Common myeloid progenitor, CD34-positive (primary cell): ENCODE results near the gene TCF7.

Experiments used
- CTCF ChIA-PET: fragments of 350-600 bp; sonication (Branson Sonifier 250); formaldehyde crosslinking; loops from one replicate; lab custom pipeline; 2021; ENCODE audit warnings: antibody characterized with exemption; lab: Charles Lee
- POLR2A ChIA-PET: fragments of 350-600 bp; sonication (Branson Sonifier 250); formaldehyde crosslinking; loops from one replicate; lab custom pipeline; 2021; ENCODE audit warnings: antibody characterized with exemption; lab: Charles Lee
- DNase-seq, 3 donors: peaks; one replicate each; pipeline versions ENCODE4 v3.0.0 to v3.0.0-alpha.2; 2013
- H3K27ac ChIP-seq, 2 experiments: 1 replicate in 1 of 2; 2 replicates in 1 of 2; pipeline ENCODE4 v1.7.0; 2013; ENCODE audit warnings: inconsistent platforms in 2 of 2, low read length in 2 of 2, mild to moderate bottlenecking in 2 of 2, low read depth in 1 of 2, moderate library complexity in 1 of 2; ENCODE audit not compliant: severe bottlenecking in 2 of 2, insufficient read depth in 1 of 2, poor library complexity in 1 of 2
- H3K27me3 ChIP-seq, 5 experiments: replicated peaks in 2 of 5; 1 replicate in 3 of 5; 2 replicates in 2 of 5; pipeline versions ENCODE4 v1.6.1 to v1.7.0; 2013; ENCODE audit warnings: low read length in 4 of 5, mild to moderate bottlenecking in 2 of 5, moderate library complexity in 2 of 5, inconsistent platforms in 1 of 5; ENCODE audit not compliant: insufficient read depth in 5 of 5, control insufficient read depth in 4 of 5
- H3K36me3 ChIP-seq, 4 experiments: 1 replicate in 2 of 4; 2 replicates in 2 of 4; pipeline versions ENCODE4 v1.6.1 to v1.7.0; 2013; ENCODE audit warnings: low read length in 3 of 4, control low read depth in 1 of 4, mild to moderate bottlenecking in 1 of 4; ENCODE audit not compliant: control insufficient read depth in 4 of 4, insufficient read depth in 4 of 4
- H3K4me1 ChIP-seq, 4 experiments: 1 replicate in 3 of 4; 2 replicates in 1 of 4; pipeline versions ENCODE4 v1.6.1 to v1.7.1; 2013; ENCODE audit warnings: low read length in 3 of 4, mild to moderate bottlenecking in 3 of 4, control low read depth in 1 of 4, inconsistent platforms in 1 of 4, moderate library complexity in 1 of 4; ENCODE audit not compliant: control insufficient read depth in 4 of 4, insufficient read depth in 4 of 4; ENCODE audit errors: control extremely low read depth in 1 of 4
- H3K4me3 ChIP-seq, 7 experiments: 1 replicate in 4 of 7; 2 replicates in 3 of 7; pipeline versions ENCODE4 v1.5.1 to v1.7.0; 2013; ENCODE audit warnings: mild to moderate bottlenecking in 7 of 7, low read length in 6 of 7, moderate library complexity in 6 of 7, inconsistent platforms in 2 of 7, low read depth in 2 of 7, control low read depth in 1 of 7; ENCODE audit not compliant: insufficient read depth in 4 of 7, control insufficient read depth in 1 of 7; ENCODE audit errors: extremely low read depth in 1 of 7
- H3K9me3 ChIP-seq, 5 experiments: 1 replicate in 4 of 5; 2 replicates in 1 of 5; pipeline versions ENCODE4 v1.6.1 to v1.7.1; 2013; ENCODE audit warnings: low read length in 4 of 5, mild to moderate bottlenecking in 2 of 5, inconsistent platforms in 1 of 5, low read depth in 1 of 5, moderate library complexity in 1 of 5; ENCODE audit not compliant: control insufficient read depth in 4 of 5, insufficient read depth in 2 of 5; ENCODE audit errors: control extremely low read depth in 1 of 5
- WGBS: methylation state at CpG from one replicate; pipeline ENCODE4 v1.1.5; 2013; ENCODE audit not compliant: insufficient coverage; 5-methylcytosine and 5-hydroxymethylcytosine counted together

Gene TCF7

GRCh38 chr5:134125039-134126015 is 10.8 kb downstream of the TCF7 start:
- no peak for DNase-seq

GRCh38 chr5:134127376-134127861 is 12.9 kb downstream of the TCF7 start:
- DNase-seq = no peak
- Histone ChIP-seq H3K9me3 (no peaks in the 10 kb centered on the region), H3K36me3 (peaks cover 3 to 14% (median 11%) of the 10 kb centered on the region in 4 experiments), H3K4me3 (no peak overlapping the region), H3K4me1 (peaks cover 0 to 14% (median 13%) of the 10 kb centered on the region in 4 experiments), H3K27me3 (no peaks in the 10 kb centered on the region), H3K27ac (no peak overlapping the region)
- WGBS = 88% methylated on average over 14 of the region's 15 CpGs
- ChIA-PET POLR2A (interaction anchor here (1.6 kb wide), 1 partner anchor 13 kb away, joined by 7 read pairs; no protein-coding TSS in a partner anchor), CTCF (interaction anchor here (0.9 to 6.9 kb wide), 4 partner anchors 13 to 87 kb away, joined by 3 to 59 read pairs (median 4); no protein-coding TSS in a partner anchor)

More at GRCh38 chr5:134125039-134126015, 10.8 kb downstream of the TCF7 start:
- WGBS = 94% methylated on average over 13 of the region's 14 CpGs
- Histone ChIP-seq H3K9me3 (no peaks in the 10 kb centered on the region), H3K4me1 (peaks cover 0 to 15% (median 9%) of the 10 kb centered on the region in 4 experiments), H3K36me3 (peaks cover 3 to 10% (median 9%) of the 10 kb centered on the region in 4 experiments), H3K27ac (no peak overlapping the region), H3K4me3 (no peak overlapping the region), H3K27me3 (no peaks in the 10 kb centered on the region)
- POLR2A ChIA-PET = interaction anchor here (0.6 kb wide), 1 partner anchor 37 kb away, joined by 3 read pairs; no protein-coding TSS in a partner anchor
- CTCF ChIA-PET = interaction anchor here (0.7 to 6.9 kb wide), 7 partner anchors 10 to 30 kb away, joined by 3 to 59 read pairs (median 4); no protein-coding TSS in a partner anchor

- ChIA-PET POLR2A (no interaction called here), CTCF (interaction anchor here (1.2 to 6.9 kb wide), 8 partner anchors 12 to 89 kb away, joined by 3 to 59 read pairs (median 4); no protein-coding TSS in a partner anchor)
- Histone ChIP-seq H3K4me1 (peaks cover 0 to 16% (median 13%) of the 10 kb centered on the region in 4 experiments), H3K4me3 (no peak overlapping the region), H3K27me3 (no peaks in the 10 kb centered on the region), H3K27ac (no peak overlapping the region), H3K9me3 (no peaks in the 10 kb centered on the region), H3K36me3 (peaks cover 3 to 14% (median 11%) of the 10 kb centered on the region in 4 experiments)
- no peak for DNase-seq
- 96% methylated on average over 11 of the region's 18 CpGs for WGBS
Measured at GRCh38 chr5:134127988-134128647, 13.6 kb downstream of the TCF7 start.

- no peak for DNase-seq
- WGBS = 100% methylated on average over 1 of the region's 5 CpGs
- Histone ChIP-seq H3K9me3 (no peaks in the 10 kb centered on the region), H3K27me3 (no peaks in the 10 kb centered on the region), H3K36me3 (peaks cover 3 to 14% (median 11%) of the 10 kb centered on the region in 4 experiments), H3K4me1 (peaks cover 0 to 21% (median 18%) of the 10 kb centered on the region in 4 experiments), H3K4me3 (no peak overlapping the region), H3K27ac (no peak overlapping the region)
- CTCF ChIA-PET = interaction anchor here (1.0 to 6.9 kb wide), 9 partner anchors 12 to 89 kb away, joined by 3 to 59 read pairs (median 4); no protein-coding TSS in a partner anchor
- POLR2A ChIA-PET = interaction anchor here (1.1 kb wide), 1 partner anchor 12 kb away, joined by 3 read pairs; no protein-coding TSS in a partner anchor
Measured at GRCh38 chr5:134128648-134128995, 14.1 kb downstream of the TCF7 start.

- no peak overlapping the region for H3K4me3 ChIP-seq
- POLR2A ChIA-PET = interaction anchor here (1.1 kb wide), 1 partner anchor 11 kb away, joined by 3 read pairs; no protein-coding TSS in a partner anchor
- peaks cover 4 to 23% (median 15%) of the 10 kb centered on the region in 4 experiments for H3K36me3 ChIP-seq
- H3K27ac ChIP-seq = no peak overlapping the region
- DNase-seq = no peak
- 96% methylated on average over 25 of the region's 25 CpGs for WGBS
- H3K27me3 ChIP-seq = no peaks in the 10 kb centered on the region
- no peaks in the 10 kb centered on the region for H3K9me3 ChIP-seq
- CTCF ChIA-PET = interaction anchor here (0.8 to 6.9 kb wide), 13 partner anchors 10 to 103 kb away, joined by 3 to 59 read pairs (median 3); no protein-coding TSS in a partner anchor
- peaks cover 0 to 25% (median 20%) of the 10 kb centered on the region in 4 experiments for H3K4me1 ChIP-seq
Measured at GRCh38 chr5:134129411-134130238, 15.1 kb downstream of the TCF7 start.
